ENCODE results near the gene P2RY2.

- TF ChIP-seq CTCF (IDR thresholded peaks at IDR 0.05) (no peak), EZH2phosphoT487 (IDR thresholded peaks at IDR 0.05) (no peak)
Observed at GRCh38 chr11:73210916-73211667, 7.0 kb upstream of the P2RY2 start.

Measured in neural progenitor cell (in vitro differentiated cells).